GM12872 (cell line): ENCODE data around the gene GP9.

Source experiments
- CTCF ChIP-seq: IDR thresholded peaks from 3 replicates; pipeline ENCODE4 v1.5.1; 2011; ENCODE audit warnings: low read depth, mild to moderate bottlenecking, low read length, moderate library complexity; ENCODE audit not compliant: insufficient read depth

The GP9 gene

GRCh38 chr3:129046037-129046731 lies 14.4 kb upstream of the GP9 start:
- TF ChIP-seq CTCF, result no peak

- no peak for TF ChIP-seq CTCF
Measured at GRCh38 chr3:129046732-129047552, 13.6 kb upstream of the GP9 start.

GRCh38 chr3:129047553-129047839 lies 13.1 kb upstream of the GP9 start:
- TF ChIP-seq CTCF, result no peak

GRCh38 chr3:129050556-129051295 lies 9.9 kb upstream of the GP9 start:
- no peak for TF ChIP-seq CTCF

- no peak for TF ChIP-seq CTCF
Measured at GRCh38 chr3:129051871-129052340, 8.7 kb upstream of the GP9 start.

GRCh38 chr3:129052675-129053074 lies 7.9 kb upstream of the GP9 start:
- no peak for TF ChIP-seq CTCF

GRCh38 chr3:129054605-129055104 lies 5.9 kb upstream of the GP9 start:
- TF ChIP-seq CTCF, result no peak
